H9 (cell line): Measurements from ENCODE around the gene ASPSCR1. TPM values are rescaled to one million over a fixed set of nuclear protein-coding genes. Genes with fewer than 3 reads are reported as not detected.

Experiments used
- DNase-seq: peaks from one replicate; pipeline ENCODE4 v3.0.0-alpha.2; 2017
- H2AFZ ChIP-seq: one replicate; pipeline ENCODE4 v1.6.1; 2013; ENCODE audit warnings: mild to moderate bottlenecking, low read length, control low read depth, moderate library complexity
- H2AK5ac ChIP-seq: 2 replicates; pipeline ENCODE4 v1.6.1; 2013; ENCODE audit warnings: low read length, control low read depth, mixed read lengths; ENCODE audit not compliant: insufficient read length
- H2BK120ac ChIP-seq: one replicate; pipeline ENCODE4 v1.6.1; 2013; ENCODE audit warnings: low read depth, mild to moderate bottlenecking, low read length, control low read depth, inconsistent platforms; ENCODE audit not compliant: poor library complexity, severe bottlenecking
- H2BK12ac ChIP-seq: 2 replicates; pipeline ENCODE4 v1.6.1; 2013; ENCODE audit warnings: low read length, control low read depth, mixed read lengths, low read depth; ENCODE audit not compliant: insufficient read length
- H2BK15ac ChIP-seq: 2 replicates; pipeline ENCODE4 v1.6.1; 2013; ENCODE audit warnings: low read depth, low read length, control low read depth
- H2BK20ac ChIP-seq: one replicate; pipeline ENCODE4 v1.6.1; 2013; ENCODE audit warnings: low read depth, mild to moderate bottlenecking, low read length, control low read depth, inconsistent platforms; ENCODE audit not compliant: poor library complexity, severe bottlenecking
- H2BK5ac ChIP-seq: 2 replicates; pipeline ENCODE4 v1.6.1; 2013; ENCODE audit warnings: low read length, control low read depth, mixed read lengths; ENCODE audit not compliant: insufficient read length
- H3K14ac ChIP-seq: 2 replicates; pipeline ENCODE4 v1.6.1; 2013; ENCODE audit warnings: low read length, control low read depth; ENCODE audit not compliant: insufficient read depth
- H3K18ac ChIP-seq: 2 replicates; pipeline ENCODE4 v1.6.1; 2013; ENCODE audit warnings: low read depth, mild to moderate bottlenecking, mixed read lengths, low read length, control low read depth; ENCODE audit not compliant: insufficient read length
- H3K23ac ChIP-seq: 2 replicates; pipeline ENCODE4 v1.6.1; 2013; ENCODE audit warnings: low read length, control low read depth, mixed read lengths, low read depth; ENCODE audit not compliant: insufficient read length
- H3K23me2 ChIP-seq: 2 replicates; pipeline ENCODE4 v1.6.1; 2013; ENCODE audit warnings: low read depth, mild to moderate bottlenecking, mixed read lengths, low read length, control low read depth; ENCODE audit not compliant: insufficient read length, poor library complexity, severe bottlenecking
- H3K27ac ChIP-seq: 2 replicates; pipeline ENCODE4 v1.5.1; 2013; ENCODE audit warnings: low read length, control low read depth, mixed read lengths, low read depth; ENCODE audit not compliant: insufficient read length
- H3K27me3 ChIP-seq: 2 replicates; pipeline ENCODE4 v1.6.1; 2013; ENCODE audit warnings: low read length, control low read depth, inconsistent platforms; ENCODE audit not compliant: insufficient read depth
- H3K4ac ChIP-seq: 2 replicates; pipeline ENCODE4 v1.6.1; 2013; ENCODE audit warnings: low read depth, mild to moderate bottlenecking, control low read depth, inconsistent platforms, low read length, moderate library complexity
- H3K4me1 ChIP-seq: 2 replicates; pipeline ENCODE4 v1.6.1; 2013; ENCODE audit warnings: low read length, control low read depth, inconsistent platforms; ENCODE audit not compliant: insufficient read depth
- H3K4me2 ChIP-seq: 2 replicates; pipeline ENCODE4 v1.6.1; 2013; ENCODE audit warnings: low read length, control low read depth, mixed read lengths; ENCODE audit not compliant: insufficient read length, insufficient read depth
- H3K56ac ChIP-seq: 2 replicates; pipeline ENCODE4 v1.6.1; 2013; ENCODE audit warnings: low read depth, mild to moderate bottlenecking, mixed read lengths, low read length, control low read depth; ENCODE audit not compliant: insufficient read length
- H3K79me1 ChIP-seq: 2 replicates; pipeline ENCODE4 v1.6.1; 2013; ENCODE audit warnings: low read depth, mild to moderate bottlenecking, moderate library complexity, low read length, control low read depth, inconsistent platforms; ENCODE audit not compliant: insufficient read depth, poor library complexity, severe bottlenecking
- H3K79me2 ChIP-seq: 2 replicates; pipeline ENCODE4 v1.6.1; 2013; ENCODE audit warnings: low read length, control low read depth, inconsistent platforms; ENCODE audit not compliant: insufficient read depth
- H3K9ac ChIP-seq: 2 replicates; pipeline ENCODE4 v1.6.1; 2013; ENCODE audit warnings: low read length, control low read depth, mixed read lengths; ENCODE audit not compliant: insufficient read length; ENCODE audit errors: extremely low read depth
- H3K9me3 ChIP-seq: one replicate; pipeline ENCODE4 v1.6.1; 2013; ENCODE audit warnings: low read depth, low read length, inconsistent platforms; ENCODE audit not compliant: control insufficient read depth
- H3T11ph ChIP-seq: one replicate; pipeline ENCODE4 v1.6.1; 2013; ENCODE audit warnings: mild to moderate bottlenecking, low read length, control low read depth, inconsistent platforms
- H4K20me1 ChIP-seq: one replicate; pipeline ENCODE4 v1.6.1; 2013; ENCODE audit not compliant: control insufficient read depth, insufficient read length, insufficient read depth
- H4K5ac ChIP-seq: 2 replicates; pipeline ENCODE4 v1.6.1; 2013; ENCODE audit warnings: low read depth, mild to moderate bottlenecking, mixed read lengths, low read length, control low read depth; ENCODE audit not compliant: insufficient read length
- H4K8ac ChIP-seq: replicated peaks from 2 replicates; pipeline ENCODE4 v1.6.1; 2013; ENCODE audit warnings: low read length, control low read depth, mixed read lengths, low read depth; ENCODE audit not compliant: insufficient read length
- H4K91ac ChIP-seq: 2 replicates; pipeline ENCODE4 v1.6.1; 2013; ENCODE audit warnings: low read depth, mild to moderate bottlenecking, moderate library complexity, mixed read lengths, low read length, control low read depth; ENCODE audit not compliant: insufficient read length
- H3K27ac Mint-ChIP-seq, 3 experiments: 2 replicates in 2 of 3; 3 replicates in 1 of 3; pipeline ENCODE4 v1.8.0; 2020 to 2021; ENCODE audit warnings: mixed read lengths in 3 of 3, mild to moderate bottlenecking in 1 of 3, moderate library complexity in 1 of 3
- H3K27me3 Mint-ChIP-seq: 2 replicates; pipeline ENCODE4 v1.8.0; 2021; ENCODE audit warnings: low read depth, mild to moderate bottlenecking, moderate library complexity, mixed read lengths
- H3K36me3 Mint-ChIP-seq, 3 experiments: 2 replicates in 2 of 3; 3 replicates in 1 of 3; pipeline ENCODE4 v1.8.0; 2020 to 2021; ENCODE audit warnings: low read depth in 3 of 3, mixed read lengths in 3 of 3; ENCODE audit not compliant: insufficient read depth in 1 of 3
- H3K4me1 Mint-ChIP-seq, 2 experiments: 2 replicates each; pipeline ENCODE4 v1.8.0; 2020; ENCODE audit warnings: mixed read lengths in 2 of 2
- H3K4me3 Mint-ChIP-seq, 2 experiments: 2 replicates in 1 of 2; 3 replicates in 1 of 2; pipeline ENCODE4 v1.8.0; 2020 to 2021; ENCODE audit warnings: mild to moderate bottlenecking in 2 of 2, mixed read lengths in 2 of 2, moderate library complexity in 1 of 2
- H3K9me3 Mint-ChIP-seq, 2 experiments: 2 replicates in 1 of 2; 3 replicates in 1 of 2; pipeline ENCODE4 v1.8.0; 2020; ENCODE audit warnings: mild to moderate bottlenecking in 2 of 2, mixed read lengths in 2 of 2, moderate library complexity in 1 of 2
- CTCF ChIP-seq: fragments of 200-600 bp; sonication (generic); conservative IDR thresholded peaks from 3 replicates; pipeline ENCODE4 v1.8.0; 2021; ENCODE audit warnings: antibody characterized with exemption, mild to moderate bottlenecking
- WGBS: extraction: QIAGEN DNeasy Blood & Tissue Kit; methylation state at CpG from one replicate; pipeline ENCODE4 v1.1.7; 2013; ENCODE audit warnings: missing lambda C conversion rate, low lambda C conversion rate, mixed read lengths; ENCODE audit not compliant: insufficient read length; ENCODE audit errors: extremely low coverage; 5-methylcytosine and 5-hydroxymethylcytosine counted together
- total RNA-seq: library from RNA; stranded (reverse); gene quantifications from 2 replicates; pipeline ENCODE4 v1.2.1, GENCODE V29; 2021

Gene ASPSCR1
- total RNA-seq, 1 experiment from 2014 or later = 50.9 TPM

- no peaks in the 10 kb centered on the region for H3K27me3 ChIP-seq
- no peak overlapping the region for H3K56ac ChIP-seq
- H3K23ac ChIP-seq = no peak overlapping the region
- H4K91ac ChIP-seq = no peak overlapping the region
- H3K79me2 ChIP-seq = no peaks in the 10 kb centered on the region
- no peak overlapping the region for H2BK5ac ChIP-seq
- H2AK5ac ChIP-seq = no peak overlapping the region
- no peaks in the 10 kb centered on the region for H3K4me1 ChIP-seq
- H2BK20ac ChIP-seq = no peak overlapping the region
- Mint-ChIP-seq H3K9me3 (no peaks in the 10 kb centered on the region), H3K36me3 (peaks cover 10 to 38% (median 34%) of the 10 kb centered on the region in 3 experiments; a peak in 6 of 7 replicates), H3K4me3 (peak overlapping the region; percentile 78 to 86), H3K4me1 (peaks cover 0 to 13% of the 10 kb centered on the region in 2 experiments; a peak in 2 of 4 replicates), H3K27me3 (no peaks in the 10 kb centered on the region; the same call in 1 of the 2 replicates), H3K27ac (no peak overlapping the region; a peak in 1 of 7 replicates)
- WGBS = no CpG with 5 or more reads among the region's 28 CpGs
- H3T11ph ChIP-seq = no peak overlapping the region
- no peak overlapping the region for H3K4ac ChIP-seq
- no peak overlapping the region for H3K14ac ChIP-seq
- H2BK12ac ChIP-seq = no peak overlapping the region
- no peak overlapping the region for H3K9ac ChIP-seq
- no peak overlapping the region for H2BK15ac ChIP-seq
- H3K9me3 ChIP-seq = no peaks in the 10 kb centered on the region
- H3K23me2 ChIP-seq = no peaks in the 10 kb centered on the region
- H4K5ac ChIP-seq = no peak overlapping the region
- no peak overlapping the region for H4K8ac ChIP-seq
- H2BK120ac ChIP-seq = no peak overlapping the region
- no peaks in the 10 kb centered on the region for H4K20me1 ChIP-seq
- H3K4me2 ChIP-seq = peak overlapping the region; percentile 5
- H3K18ac ChIP-seq = no peak overlapping the region
- H3K27ac ChIP-seq = no peak overlapping the region
- no peak for DNase-seq
- no peak overlapping the region for H2AFZ ChIP-seq
- peaks cover 2% of the 10 kb centered on the region for H3K79me1 ChIP-seq
- no peak for TF ChIP-seq CTCF
Observed at GRCh38 chr17:82050152-82050760, 72.8 kb downstream of the ASPSCR1 start.
